ENCODE measurements around the gene LINGO4.

DNA sequence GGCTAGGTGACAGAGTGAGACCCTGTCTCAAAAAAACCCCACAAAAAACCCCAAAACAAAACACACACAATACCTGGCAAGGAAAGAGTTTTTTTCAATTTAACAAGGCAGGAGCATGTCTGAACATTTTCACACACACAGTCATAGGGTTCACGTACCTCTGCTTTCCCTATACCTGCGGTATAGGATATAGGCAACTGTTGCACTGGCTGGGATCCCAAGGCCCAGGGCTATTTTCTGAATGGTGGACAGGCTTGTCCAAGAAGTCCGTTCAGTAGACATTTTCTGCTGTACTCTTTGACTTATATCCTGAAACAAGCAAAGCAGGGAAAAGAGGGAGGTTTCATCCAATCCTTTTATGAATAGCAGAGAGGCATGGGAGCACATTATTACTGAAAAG is 22.5 kb downstream of the LINGO4 start:
- no peak for TF ChIP-seq CTCF (conservative IDR thresholded peaks at IDR 0.05)
- no peak for TF ChIP-seq EZH2 (IDR thresholded peaks at IDR 0.05; ENCODE audit: low read depth)
